H9 (cell line): ENCODE results near the gene CENPP. TPM values are rescaled to one million over a fixed set of nuclear protein-coding genes. Genes with fewer than 3 reads are reported as not detected.

Experiments
- DNase-seq: peaks from one replicate; pipeline ENCODE4 v3.0.0-alpha.2; 2017
- H2AFZ ChIP-seq: one replicate; pipeline ENCODE4 v1.6.1; 2013; ENCODE audit warnings: mild to moderate bottlenecking, low read length, control low read depth, moderate library complexity
- H2AK5ac ChIP-seq: 2 replicates; pipeline ENCODE4 v1.6.1; 2013; ENCODE audit warnings: low read length, control low read depth, mixed read lengths; ENCODE audit not compliant: insufficient read length
- H2BK120ac ChIP-seq: one replicate; pipeline ENCODE4 v1.6.1; 2013; ENCODE audit warnings: low read depth, mild to moderate bottlenecking, low read length, control low read depth, inconsistent platforms; ENCODE audit not compliant: poor library complexity, severe bottlenecking
- H2BK12ac ChIP-seq: 2 replicates; pipeline ENCODE4 v1.6.1; 2013; ENCODE audit warnings: low read length, control low read depth, mixed read lengths, low read depth; ENCODE audit not compliant: insufficient read length
- H2BK15ac ChIP-seq: 2 replicates; pipeline ENCODE4 v1.6.1; 2013; ENCODE audit warnings: low read depth, low read length, control low read depth
- H2BK20ac ChIP-seq: one replicate; pipeline ENCODE4 v1.6.1; 2013; ENCODE audit warnings: low read depth, mild to moderate bottlenecking, low read length, control low read depth, inconsistent platforms; ENCODE audit not compliant: poor library complexity, severe bottlenecking
- H2BK5ac ChIP-seq: 2 replicates; pipeline ENCODE4 v1.6.1; 2013; ENCODE audit warnings: low read length, control low read depth, mixed read lengths; ENCODE audit not compliant: insufficient read length
- H3K14ac ChIP-seq: 2 replicates; pipeline ENCODE4 v1.6.1; 2013; ENCODE audit warnings: low read length, control low read depth; ENCODE audit not compliant: insufficient read depth
- H3K18ac ChIP-seq: 2 replicates; pipeline ENCODE4 v1.6.1; 2013; ENCODE audit warnings: low read depth, mild to moderate bottlenecking, mixed read lengths, low read length, control low read depth; ENCODE audit not compliant: insufficient read length
- H3K23ac ChIP-seq: 2 replicates; pipeline ENCODE4 v1.6.1; 2013; ENCODE audit warnings: low read length, control low read depth, mixed read lengths, low read depth; ENCODE audit not compliant: insufficient read length
- H3K23me2 ChIP-seq: 2 replicates; pipeline ENCODE4 v1.6.1; 2013; ENCODE audit warnings: low read depth, mild to moderate bottlenecking, mixed read lengths, low read length, control low read depth; ENCODE audit not compliant: insufficient read length, poor library complexity, severe bottlenecking
- H3K27ac ChIP-seq: 2 replicates; pipeline ENCODE4 v1.5.1; 2013; ENCODE audit warnings: low read length, control low read depth, mixed read lengths, low read depth; ENCODE audit not compliant: insufficient read length
- H3K27me3 ChIP-seq: 2 replicates; pipeline ENCODE4 v1.6.1; 2013; ENCODE audit warnings: low read length, control low read depth, inconsistent platforms; ENCODE audit not compliant: insufficient read depth
- H3K4ac ChIP-seq: 2 replicates; pipeline ENCODE4 v1.6.1; 2013; ENCODE audit warnings: low read depth, mild to moderate bottlenecking, control low read depth, inconsistent platforms, low read length, moderate library complexity
- H3K4me1 ChIP-seq: 2 replicates; pipeline ENCODE4 v1.6.1; 2013; ENCODE audit warnings: low read length, control low read depth, inconsistent platforms; ENCODE audit not compliant: insufficient read depth
- H3K4me2 ChIP-seq: 2 replicates; pipeline ENCODE4 v1.6.1; 2013; ENCODE audit warnings: low read length, control low read depth, mixed read lengths; ENCODE audit not compliant: insufficient read length, insufficient read depth
- H3K56ac ChIP-seq: 2 replicates; pipeline ENCODE4 v1.6.1; 2013; ENCODE audit warnings: low read depth, mild to moderate bottlenecking, mixed read lengths, low read length, control low read depth; ENCODE audit not compliant: insufficient read length
- H3K79me1 ChIP-seq: 2 replicates; pipeline ENCODE4 v1.6.1; 2013; ENCODE audit warnings: low read depth, mild to moderate bottlenecking, moderate library complexity, low read length, control low read depth, inconsistent platforms; ENCODE audit not compliant: insufficient read depth, poor library complexity, severe bottlenecking
- H3K79me2 ChIP-seq: 2 replicates; pipeline ENCODE4 v1.6.1; 2013; ENCODE audit warnings: low read length, control low read depth, inconsistent platforms; ENCODE audit not compliant: insufficient read depth
- H3K9ac ChIP-seq: 2 replicates; pipeline ENCODE4 v1.6.1; 2013; ENCODE audit warnings: low read length, control low read depth, mixed read lengths; ENCODE audit not compliant: insufficient read length; ENCODE audit errors: extremely low read depth
- H3K9me3 ChIP-seq: one replicate; pipeline ENCODE4 v1.6.1; 2013; ENCODE audit warnings: low read depth, low read length, inconsistent platforms; ENCODE audit not compliant: control insufficient read depth
- H3T11ph ChIP-seq: one replicate; pipeline ENCODE4 v1.6.1; 2013; ENCODE audit warnings: mild to moderate bottlenecking, low read length, control low read depth, inconsistent platforms
- H4K20me1 ChIP-seq: one replicate; pipeline ENCODE4 v1.6.1; 2013; ENCODE audit not compliant: control insufficient read depth, insufficient read length, insufficient read depth
- H4K5ac ChIP-seq: 2 replicates; pipeline ENCODE4 v1.6.1; 2013; ENCODE audit warnings: low read depth, mild to moderate bottlenecking, mixed read lengths, low read length, control low read depth; ENCODE audit not compliant: insufficient read length
- H4K8ac ChIP-seq: replicated peaks from 2 replicates; pipeline ENCODE4 v1.6.1; 2013; ENCODE audit warnings: low read length, control low read depth, mixed read lengths, low read depth; ENCODE audit not compliant: insufficient read length
- H4K91ac ChIP-seq: 2 replicates; pipeline ENCODE4 v1.6.1; 2013; ENCODE audit warnings: low read depth, mild to moderate bottlenecking, moderate library complexity, mixed read lengths, low read length, control low read depth; ENCODE audit not compliant: insufficient read length
- H3K27ac Mint-ChIP-seq, 3 experiments: 2 replicates in 2 of 3; 3 replicates in 1 of 3; pipeline ENCODE4 v1.8.0; 2020 to 2021; ENCODE audit warnings: mixed read lengths in 3 of 3, mild to moderate bottlenecking in 1 of 3, moderate library complexity in 1 of 3
- H3K27me3 Mint-ChIP-seq: 2 replicates; pipeline ENCODE4 v1.8.0; 2021; ENCODE audit warnings: low read depth, mild to moderate bottlenecking, moderate library complexity, mixed read lengths
- H3K36me3 Mint-ChIP-seq, 3 experiments: 2 replicates in 2 of 3; 3 replicates in 1 of 3; pipeline ENCODE4 v1.8.0; 2020 to 2021; ENCODE audit warnings: low read depth in 3 of 3, mixed read lengths in 3 of 3; ENCODE audit not compliant: insufficient read depth in 1 of 3
- H3K4me1 Mint-ChIP-seq, 2 experiments: 2 replicates each; pipeline ENCODE4 v1.8.0; 2020; ENCODE audit warnings: mixed read lengths in 2 of 2
- H3K4me3 Mint-ChIP-seq, 2 experiments: 2 replicates in 1 of 2; 3 replicates in 1 of 2; pipeline ENCODE4 v1.8.0; 2020 to 2021; ENCODE audit warnings: mild to moderate bottlenecking in 2 of 2, mixed read lengths in 2 of 2, moderate library complexity in 1 of 2
- H3K9me3 Mint-ChIP-seq, 2 experiments: 2 replicates in 1 of 2; 3 replicates in 1 of 2; pipeline ENCODE4 v1.8.0; 2020; ENCODE audit warnings: mild to moderate bottlenecking in 2 of 2, mixed read lengths in 2 of 2, moderate library complexity in 1 of 2
- WGBS: extraction: QIAGEN DNeasy Blood & Tissue Kit; methylation state at CpG from one replicate; pipeline ENCODE4 v1.1.7; 2013; ENCODE audit warnings: missing lambda C conversion rate, low lambda C conversion rate, mixed read lengths; ENCODE audit not compliant: insufficient read length; ENCODE audit errors: extremely low coverage; 5-methylcytosine and 5-hydroxymethylcytosine counted together
- total RNA-seq: library from RNA; stranded (reverse); gene quantifications from 2 replicates; pipeline ENCODE4 v1.2.1, GENCODE V29; 2021
- TF ChIP-seq, protein P1 (sequence below): fragments of 200-600 bp; sonication (generic); conservative IDR thresholded peaks from 3 replicates; pipeline ENCODE4 v1.8.0; 2021; ENCODE audit warnings: antibody characterized with exemption, mild to moderate bottlenecking

CENPP gene
- total RNA-seq, 1 experiment from 2014 or later = 9.1 TPM

- no peak overlapping the region for H3T11ph ChIP-seq
- TF ChIP-seq, protein P1, sequence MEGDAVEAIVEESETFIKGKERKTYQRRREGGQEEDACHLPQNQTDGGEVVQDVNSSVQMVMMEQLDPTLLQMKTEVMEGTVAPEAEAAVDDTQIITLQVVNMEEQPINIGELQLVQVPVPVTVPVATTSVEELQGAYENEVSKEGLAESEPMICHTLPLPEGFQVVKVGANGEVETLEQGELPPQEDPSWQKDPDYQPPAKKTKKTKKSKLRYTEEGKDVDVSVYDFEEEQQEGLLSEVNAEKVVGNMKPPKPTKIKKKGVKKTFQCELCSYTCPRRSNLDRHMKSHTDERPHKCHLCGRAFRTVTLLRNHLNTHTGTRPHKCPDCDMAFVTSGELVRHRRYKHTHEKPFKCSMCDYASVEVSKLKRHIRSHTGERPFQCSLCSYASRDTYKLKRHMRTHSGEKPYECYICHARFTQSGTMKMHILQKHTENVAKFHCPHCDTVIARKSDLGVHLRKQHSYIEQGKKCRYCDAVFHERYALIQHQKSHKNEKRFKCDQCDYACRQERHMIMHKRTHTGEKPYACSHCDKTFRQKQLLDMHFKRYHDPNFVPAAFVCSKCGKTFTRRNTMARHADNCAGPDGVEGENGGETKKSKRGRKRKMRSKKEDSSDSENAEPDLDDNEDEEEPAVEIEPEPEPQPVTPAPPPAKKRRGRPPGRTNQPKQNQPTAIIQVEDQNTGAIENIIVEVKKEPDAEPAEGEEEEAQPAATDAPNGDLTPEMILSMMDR = no peak
- Mint-ChIP-seq H3K4me1 (peaks cover 15 to 19% of the 10 kb centered on the region in 2 experiments), H3K27me3 (no peaks in the 10 kb centered on the region), H3K9me3 (no peaks in the 10 kb centered on the region), H3K27ac (no peak overlapping the region), H3K36me3 (no peaks in the 10 kb centered on the region), H3K4me3 (no peak overlapping the region)
- no peaks in the 10 kb centered on the region for H3K23me2 ChIP-seq
- H4K20me1 ChIP-seq = no peaks in the 10 kb centered on the region
- no peak overlapping the region for H4K8ac ChIP-seq
- no peak overlapping the region for H2BK5ac ChIP-seq
- no peak overlapping the region for H4K5ac ChIP-seq
- DNase-seq = no peak
- no peak overlapping the region for H3K23ac ChIP-seq
- H4K91ac ChIP-seq = no peak overlapping the region
- H3K4me2 ChIP-seq = no peak overlapping the region
- H2BK12ac ChIP-seq = no peak overlapping the region
- no peaks in the 10 kb centered on the region for H3K9me3 ChIP-seq
- no peak overlapping the region for H3K56ac ChIP-seq
- H2AFZ ChIP-seq = no peak overlapping the region
- H2BK20ac ChIP-seq = no peak overlapping the region
- H2AK5ac ChIP-seq = no peak overlapping the region
- H2BK120ac ChIP-seq = no peak overlapping the region
- H3K9ac ChIP-seq = no peak overlapping the region
- no peak overlapping the region for H3K4ac ChIP-seq
- H3K18ac ChIP-seq = no peak overlapping the region
- no peak overlapping the region for H3K27ac ChIP-seq
- no peak overlapping the region for H2BK15ac ChIP-seq
- H3K27me3 ChIP-seq = no peaks in the 10 kb centered on the region
- no peaks in the 10 kb centered on the region for H3K79me1 ChIP-seq
- H3K79me2 ChIP-seq = no peaks in the 10 kb centered on the region
- no CpG with 5 or more reads among the region's 1 CpG for WGBS
- peaks cover 4% of the 10 kb centered on the region; the same call in 1 of the 2 replicates for H3K4me1 ChIP-seq
- no peak overlapping the region for H3K14ac ChIP-seq
Measured at GRCh38 chr9:92516521-92516920, 190.8 kb downstream of the CENPP start.
